ENCODE data around the gene KCNIP1.
"Not testable (repeated sequence)": the region's sequence is repeated elsewhere in the genome, so short reads cannot be mapped to it uniquely, and the experiment has no call there.

Gene KCNIP1

GRCh38 chr5:170536525-170536924 is 32.7 kb downstream of the KCNIP1 start:
- no peaks in the 10 kb centered on the region for H3K9me3 Mint-ChIP-seq
- H3K27me3 Mint-ChIP-seq = no peaks in the 10 kb centered on the region
- H3K4me3 Mint-ChIP-seq = no peak overlapping the region
- no peak overlapping the region for H3K27ac Mint-ChIP-seq
- peaks cover 3% of the 10 kb centered on the region for H3K4me1 Mint-ChIP-seq
- no peaks in the 10 kb centered on the region for H3K36me3 Mint-ChIP-seq

GRCh38 chr5:170537451-170538095 is 33.8 kb downstream of the KCNIP1 start:
- Mint-ChIP-seq H3K27ac (no peak overlapping the region), H3K4me3 (no peak overlapping the region), H3K4me1 (peaks cover 3% of the 10 kb centered on the region), H3K36me3 (no peaks in the 10 kb centered on the region), H3K27me3 (peaks cover 3% of the 10 kb centered on the region), H3K9me3 (no peaks in the 10 kb centered on the region)

- Mint-ChIP-seq H3K27me3 (peaks cover 3% of the 10 kb centered on the region), H3K27ac (no peak overlapping the region), H3K4me3 (no peak overlapping the region), H3K36me3 (no peaks in the 10 kb centered on the region), H3K9me3 (no peaks in the 10 kb centered on the region), H3K4me1 (peaks cover 3% of the 10 kb centered on the region)
Observed at GRCh38 chr5:170538096-170538465, 34.3 kb downstream of the KCNIP1 start.

GRCh38 chr5:170538696-170539586 is 35.1 kb downstream of the KCNIP1 start:
- H3K36me3 Mint-ChIP-seq = no peaks in the 10 kb centered on the region
- H3K4me3 Mint-ChIP-seq = no peak overlapping the region
- H3K27ac Mint-ChIP-seq = no peak overlapping the region
- peaks cover 3% of the 10 kb centered on the region for H3K4me1 Mint-ChIP-seq
- peaks cover 3% of the 10 kb centered on the region for H3K27me3 Mint-ChIP-seq
- H3K9me3 Mint-ChIP-seq = no peaks in the 10 kb centered on the region

GRCh38 chr5:170540271-170540670 is 36.5 kb downstream of the KCNIP1 start:
- H3K27ac Mint-ChIP-seq = no peak overlapping the region
- H3K4me3 Mint-ChIP-seq = no peak overlapping the region
- no peaks in the 10 kb centered on the region for H3K4me1 Mint-ChIP-seq
- H3K36me3 Mint-ChIP-seq = no peaks in the 10 kb centered on the region
- H3K27me3 Mint-ChIP-seq = peaks cover 4% of the 10 kb centered on the region
- H3K9me3 Mint-ChIP-seq = peaks cover 7% of the 10 kb centered on the region

- Mint-ChIP-seq H3K9me3 (peaks cover 14% of the 10 kb centered on the region), H3K27ac (no peak overlapping the region), H3K4me1 (no peaks in the 10 kb centered on the region), H3K4me3 (no peak overlapping the region), H3K27me3 (peaks cover 5% of the 10 kb centered on the region), H3K36me3 (no peaks in the 10 kb centered on the region)
Observed at GRCh38 chr5:170541146-170541769, 37.4 kb downstream of the KCNIP1 start.

- Mint-ChIP-seq H3K27ac (no peak overlapping the region), H3K4me1 (no peaks in the 10 kb centered on the region), H3K9me3 (peaks cover 14% of the 10 kb centered on the region), H3K4me3 (no peak overlapping the region), H3K36me3 (no peaks in the 10 kb centered on the region), H3K27me3 (peaks cover 10% of the 10 kb centered on the region)
Observed at GRCh38 chr5:170542691-170543293, 39.0 kb downstream of the KCNIP1 start.

- Mint-ChIP-seq H3K36me3 (no peaks in the 10 kb centered on the region), H3K4me1 (no peaks in the 10 kb centered on the region), H3K27me3 (peaks cover 12% of the 10 kb centered on the region), H3K27ac (no peak overlapping the region), H3K4me3 (no peak overlapping the region), H3K9me3 (peaks cover 14% of the 10 kb centered on the region)
Observed at GRCh38 chr5:170545313-170545712, 41.5 kb downstream of the KCNIP1 start.

GRCh38 chr5:170545811-170546210 is 42.0 kb downstream of the KCNIP1 start:
- Mint-ChIP-seq H3K4me3 (no peak overlapping the region), H3K9me3 (peaks cover 14% of the 10 kb centered on the region), H3K4me1 (no peaks in the 10 kb centered on the region), H3K27ac (no peak overlapping the region), H3K36me3 (no peaks in the 10 kb centered on the region), H3K27me3 (peaks cover 12% of the 10 kb centered on the region)

GRCh38 chr5:170546282-170546681 is 42.5 kb downstream of the KCNIP1 start:
- H3K27me3 Mint-ChIP-seq = peaks cover 12% of the 10 kb centered on the region
- H3K27ac Mint-ChIP-seq = no peak overlapping the region
- H3K9me3 Mint-ChIP-seq = peaks cover 14% of the 10 kb centered on the region
- H3K4me1 Mint-ChIP-seq = no peaks in the 10 kb centered on the region
- H3K4me3 Mint-ChIP-seq = no peak overlapping the region
- H3K36me3 Mint-ChIP-seq = no peaks in the 10 kb centered on the region

GRCh38 chr5:170550382-170550781 is 46.6 kb downstream of the KCNIP1 start:
- not testable (repeated sequence) for H3K27me3 Mint-ChIP-seq, H3K4me1 Mint-ChIP-seq, H3K27ac Mint-ChIP-seq, H3K4me3 Mint-ChIP-seq, H3K36me3 Mint-ChIP-seq, H3K9me3 Mint-ChIP-seq

GRCh38 chr5:170551076-170551475 is 47.3 kb downstream of the KCNIP1 start:
- no peak overlapping the region for H3K4me3 Mint-ChIP-seq
- H3K27me3 Mint-ChIP-seq = peaks cover 8% of the 10 kb centered on the region
- no peaks in the 10 kb centered on the region for H3K36me3 Mint-ChIP-seq
- H3K27ac Mint-ChIP-seq = no peak overlapping the region
- H3K4me1 Mint-ChIP-seq = no peaks in the 10 kb centered on the region
- no peaks in the 10 kb centered on the region for H3K9me3 Mint-ChIP-seq

- Mint-ChIP-seq H3K4me3 (no peak overlapping the region), H3K27me3 (peaks cover 8% of the 10 kb centered on the region), H3K4me1 (no peaks in the 10 kb centered on the region), H3K27ac (no peak overlapping the region), H3K9me3 (no peaks in the 10 kb centered on the region), H3K36me3 (no peaks in the 10 kb centered on the region)
Observed at GRCh38 chr5:170551622-170552021, 47.8 kb downstream of the KCNIP1 start.

GRCh38 chr5:170552621-170553115 is 48.8 kb downstream of the KCNIP1 start:
- no peak overlapping the region for H3K27ac Mint-ChIP-seq
- no peak overlapping the region for H3K4me3 Mint-ChIP-seq
- no peaks in the 10 kb centered on the region for H3K36me3 Mint-ChIP-seq
- H3K4me1 Mint-ChIP-seq = no peaks in the 10 kb centered on the region
- peaks cover 4% of the 10 kb centered on the region for H3K27me3 Mint-ChIP-seq
- no peaks in the 10 kb centered on the region for H3K9me3 Mint-ChIP-seq

- Mint-ChIP-seq H3K27ac (no peak overlapping the region), H3K9me3 (no peaks in the 10 kb centered on the region), H3K36me3 (no peaks in the 10 kb centered on the region), H3K4me1 (no peaks in the 10 kb centered on the region), H3K27me3 (peaks cover 2% of the 10 kb centered on the region), H3K4me3 (no peak overlapping the region)
Observed at GRCh38 chr5:170553218-170553617, 49.4 kb downstream of the KCNIP1 start.

Measured in activated naive CD4-positive, alpha-beta T cell treated with anti-CD3 and anti-CD28 coated beads, Interleukin-2, amount 50 U/mL, for 24 hours (primary cell).